Lower leg skin (tissue), 4 donors: ENCODE data around the gene ALG12. TPM values are rescaled to one million over a fixed set of nuclear protein-coding genes. Genes with fewer than 3 reads are reported as not detected.
"Not testable (repeated sequence)": the region's sequence is repeated elsewhere in the genome, so short reads cannot be mapped to it uniquely, and the experiment has no call there.

Experiments
- DNase-seq, 2 donors: peaks; one replicate each; pipeline ENCODE4 v3.0.0-alpha.2; 2019; ENCODE audit warnings: low spot score in 2 of 2
- H3K4me3 ChIP-seq: fragments of 200-600 bp; sonication (generic); 2 replicates; pipeline ENCODE4 v1.5.1; 2017; ENCODE audit warnings: mild to moderate bottlenecking, low read depth; ENCODE audit not compliant: poor library complexity, severe bottlenecking
- POLR2A ChIP-seq, 2 donors: fragments of 450-650 bp; IDR thresholded peaks; one replicate each; pipeline ENCODE4 v1.6.1; 2016 to 2017; ENCODE audit warnings: antibody characterized with exemption in 2 of 2, mild to moderate bottlenecking in 1 of 2, moderate library complexity in 1 of 2
- WGBS, 2 donors: methylation state at CpG; one replicate each; pipeline ENCODE4 v1.1.5; 2018; 5-methylcytosine and 5-hydroxymethylcytosine counted together
- intact Hi-C: fragments of 100-400 bp; cut with DNase I; formaldehyde crosslinking; loops from one replicate; pipeline ENCODE4 v1.15.0; 2023; ENCODE audit warnings: low total_unique reads
- microRNA-seq, 2 donors: library from miRNA; unstranded; fragments of <30 nt; microRNA quantifications; one replicate each; pipeline ENCODE4, GENCODE V29; 2016; ENCODE audit warnings: borderline replicate concordance in 2 of 2, borderline number of aligned reads in 1 of 2
- total RNA-seq, 4 donors: library from RNA; depleted of rRNA; stranded (reverse); fragments of >200 nt; gene quantifications; one replicate each; pipeline ENCODE4 v1.1.0, GENCODE V29; 2016
- TF ChIP-seq, protein P1 (sequence below), 3 donors: fragments of 450-650 bp; IDR thresholded peaks; one replicate each; pipeline ENCODE4 v1.5.1; 2016; ENCODE audit warnings: antibody characterized with exemption in 3 of 3, mild to moderate bottlenecking in 3 of 3, moderate library complexity in 2 of 3

Gene ALG12
- total RNA-seq, 4 donors from 2014 or later, result 7.5 to 25.6 (median 16.1) TPM

GRCh38 chr22:49855251-49855911 is 62.9 kb downstream of the ALG12 start:
- intact Hi-C loops, result no loop called here
- peak in 1 of 2 donors; percentile 8 for TF ChIP-seq POLR2A (IDR thresholded peaks at IDR 0.05)
- TF ChIP-seq, protein P1, sequence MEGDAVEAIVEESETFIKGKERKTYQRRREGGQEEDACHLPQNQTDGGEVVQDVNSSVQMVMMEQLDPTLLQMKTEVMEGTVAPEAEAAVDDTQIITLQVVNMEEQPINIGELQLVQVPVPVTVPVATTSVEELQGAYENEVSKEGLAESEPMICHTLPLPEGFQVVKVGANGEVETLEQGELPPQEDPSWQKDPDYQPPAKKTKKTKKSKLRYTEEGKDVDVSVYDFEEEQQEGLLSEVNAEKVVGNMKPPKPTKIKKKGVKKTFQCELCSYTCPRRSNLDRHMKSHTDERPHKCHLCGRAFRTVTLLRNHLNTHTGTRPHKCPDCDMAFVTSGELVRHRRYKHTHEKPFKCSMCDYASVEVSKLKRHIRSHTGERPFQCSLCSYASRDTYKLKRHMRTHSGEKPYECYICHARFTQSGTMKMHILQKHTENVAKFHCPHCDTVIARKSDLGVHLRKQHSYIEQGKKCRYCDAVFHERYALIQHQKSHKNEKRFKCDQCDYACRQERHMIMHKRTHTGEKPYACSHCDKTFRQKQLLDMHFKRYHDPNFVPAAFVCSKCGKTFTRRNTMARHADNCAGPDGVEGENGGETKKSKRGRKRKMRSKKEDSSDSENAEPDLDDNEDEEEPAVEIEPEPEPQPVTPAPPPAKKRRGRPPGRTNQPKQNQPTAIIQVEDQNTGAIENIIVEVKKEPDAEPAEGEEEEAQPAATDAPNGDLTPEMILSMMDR (IDR thresholded peaks at IDR 0.05), result no peak
- 26 to 42% methylated on average over 9 of the region's 9 CpGs for WGBS, 2 donors
- no peak overlapping the region for H3K4me3 ChIP-seq
- no peak for DNase-seq

- intact Hi-C loops, result no loop called here
- DNase-seq, result peak in 1 of 2 donors; percentile 88
Measured at GRCh38 chr22:49853981-49854831, 64.0 kb downstream of the ALG12 start.

DNA sequence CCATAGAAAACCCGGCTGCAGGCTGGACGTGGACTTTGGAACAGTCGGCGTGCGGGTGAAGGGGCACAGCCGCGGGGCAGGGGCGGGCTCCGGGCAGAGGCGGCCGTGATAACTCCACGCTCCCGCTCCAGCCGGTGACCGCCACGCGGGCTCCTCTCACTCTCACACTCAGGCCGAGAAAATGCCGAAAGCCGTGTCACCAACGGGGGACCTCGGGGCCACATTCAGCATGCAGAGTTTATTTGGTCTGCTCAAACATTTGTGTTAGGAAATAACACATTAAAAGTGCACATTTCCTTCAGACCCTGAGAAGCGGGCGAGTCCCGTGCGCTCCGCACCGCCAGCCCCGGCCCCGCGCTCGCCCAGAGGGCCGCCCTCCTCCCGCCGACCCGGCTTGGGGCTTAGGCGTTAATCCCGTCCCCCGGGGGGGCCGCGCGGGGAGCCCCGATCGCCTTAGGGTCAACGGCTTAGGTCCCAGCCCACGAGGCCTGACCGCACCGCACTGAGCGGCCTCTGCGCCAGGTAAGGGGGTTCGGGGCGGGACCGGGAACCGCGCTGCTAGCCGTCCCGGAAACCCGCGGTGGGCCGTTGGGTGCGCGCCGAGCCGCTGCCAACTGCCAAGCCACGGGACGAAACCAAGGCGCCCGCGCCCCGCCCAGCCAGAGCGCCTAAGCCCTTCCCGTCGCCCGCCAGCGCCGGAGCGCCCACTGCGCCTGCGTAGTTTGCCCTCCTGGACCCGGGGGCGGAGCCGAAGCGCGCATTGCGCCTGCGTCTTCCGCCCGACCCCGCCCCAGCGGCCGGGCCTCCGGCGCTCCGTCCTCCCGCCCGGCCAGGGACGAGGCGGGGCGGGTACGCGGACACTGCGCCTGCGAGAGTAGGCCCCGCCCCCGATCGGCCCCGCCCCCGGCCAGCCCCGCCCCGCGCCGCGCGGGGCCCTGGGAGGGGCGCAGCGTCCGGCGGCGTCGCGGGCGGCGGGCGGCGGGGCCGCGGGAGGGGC is 65.0 kb downstream of the ALG12 start, which contains the start of gene ZBED4:
Gene ZBED4, plus strand, starts transcription at position 947 of the 997 bp plus-strand sequence. CDS start 29,819 bp downstream, outside the sequence.
- DNase-seq, result peak; percentile 93 to 99
- intact Hi-C loops, result no loop called here
- TF ChIP-seq POLR2A (IDR thresholded peaks at IDR 0.05), result no peak
- TF ChIP-seq, protein P1 (IDR thresholded peaks at IDR 0.05), result no peak
- 0 to 2% methylated on average over 37 to 75 of the region's 127 CpGs for WGBS, 2 donors
- peak within 1 kb of the TSS; percentile 61 for H3K4me3 ChIP-seq

More at GRCh38 chr22:49853981-49854831, 64.0 kb downstream of the ALG12 start:
- no peak for TF ChIP-seq POLR2A (IDR thresholded peaks at IDR 0.05)
- TF ChIP-seq, protein P1 (IDR thresholded peaks at IDR 0.05), result no peak
- 0 to 1% methylated on average over 26 to 60 of the region's 101 CpGs for WGBS, 2 donors
- peak overlapping the region; percentile 27 for H3K4me3 ChIP-seq

DNA sequence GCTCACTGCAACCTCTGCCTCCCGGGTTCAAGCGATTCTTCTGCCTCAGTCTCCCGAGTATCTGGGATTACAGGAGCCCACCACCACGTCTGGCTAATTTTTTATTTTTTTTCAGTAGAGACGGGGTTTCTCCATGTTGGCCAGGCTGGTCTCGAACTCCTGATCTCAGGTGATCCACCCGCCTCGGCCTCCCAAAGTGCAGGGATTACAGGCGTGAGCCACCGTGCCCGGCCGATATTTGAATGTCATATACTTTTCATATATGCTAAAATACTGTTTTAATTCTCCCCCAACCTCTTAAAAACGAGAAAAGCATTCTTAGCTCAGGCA is 65.7 kb downstream of the ALG12 start:
- intact Hi-C loops, DNase-seq, H3K4me3 ChIP-seq: not testable (repeated sequence)
- 62 to 63% methylated on average over 13 of the region's 13 CpGs for WGBS, 2 donors

GRCh38 chr22:49850959-49851802 is 67.1 kb downstream of the ALG12 start:
- 82 to 88% methylated on average over 9 to 10 of the region's 10 CpGs for WGBS, 2 donors
- DNase-seq, result no peak
- intact Hi-C loops, result no loop called here
- H3K4me3 ChIP-seq, result no peak overlapping the region
- TF ChIP-seq, protein P1 (IDR thresholded peaks at IDR 0.05), result no peak
- TF ChIP-seq POLR2A (IDR thresholded peaks at IDR 0.05), result no peak

Small RNA genes lying within 50 kb of the gene (microRNA-seq; reads per million reads assigned to microRNA genes)
- gene MIR6821, result 0 to 0.68 reads per million in 2 donors

Other genes with a start within 250 kb of the ALG12 start
- 100 to 1,000 TPM in 2 of 4 donors, 10 to 100 TPM in 2; 64.8 to 104 (median 89.8) TPM for gene BRD1, start 90.6 kb downstream of the ALG12 start, total RNA-seq
- gene ZBED4, start 64.6 kb downstream of the ALG12 start, total RNA-seq, result 10 to 100 TPM in 1 of 4 donors, 1 to 10 TPM in 3; 8.6 to 11.6 (median 9.6) TPM
- 10 to 100 TPM in 3 of 4 donors, 1 to 10 TPM in 1; 9.1 to 28.0 (median 18.0) TPM for gene CRELD2, start 196 bp upstream of the ALG12 start, total RNA-seq
- 100 to 1,000 TPM; 149 to 181 (median 163) TPM for gene PIM3, start 42.3 kb upstream of the ALG12 start, total RNA-seq
- gene IL17REL, start 94.3 kb upstream of the ALG12 start, total RNA-seq, result not detected
- not detected for gene TTLL8, start 139.9 kb upstream of the ALG12 start, total RNA-seq
- gene MLC1, start 167.0 kb upstream of the ALG12 start, total RNA-seq, result 1 to 10 TPM in 2 of 4 donors, under 1 TPM in 2; 0.15 to 2.1 (median 1.0) TPM
- gene MOV10L1, start 171.6 kb upstream of the ALG12 start, total RNA-seq, result 1 to 10 TPM in 2 of 4 donors, under 1 TPM in 1, not detected in 1; 0.13 to 1.7 (median 1.6) TPM